Neural cell (in vitro differentiated cells): ENCODE results near the gene CYP3A4. TPM values are rescaled to one million over a fixed set of nuclear protein-coding genes. Genes with fewer than 3 reads are reported as not detected.
"Not testable (repeated sequence)": the region's sequence is repeated elsewhere in the genome, so short reads cannot be mapped to it uniquely, and the experiment has no call there.

Experiments
- H2AFZ ChIP-seq: fragments of 200-600, 300-800 bp; sonication (generic), shearing (Covaris generic); 2 replicates; pipeline ENCODE4 v1.6.0; 2014; ENCODE audit warnings: low read depth, mild to moderate bottlenecking, antibody characterized with exemption, low read length, moderate library complexity
- H3F3A ChIP-seq: fragments of 200-600 bp; shearing (Covaris generic); 2 replicates; pipeline ENCODE4 v1.6.1; 2016; ENCODE audit warnings: mild to moderate bottlenecking, moderate library complexity, mixed read lengths, antibody characterized with exemption, low read length; ENCODE audit not compliant: insufficient read depth, poor library complexity, severe bottlenecking
- H3K27ac ChIP-seq: fragments of 200-600, 300-800 bp; sonication (generic), shearing (Covaris generic); 2 replicates; pipeline ENCODE4 v1.5.1; 2014; ENCODE audit warnings: mild to moderate bottlenecking, low read length, moderate library complexity
- H3K27me3 ChIP-seq: fragments of 300-800, 200-600 bp; sonication (generic), shearing (Covaris generic); 2 replicates; pipeline ENCODE4 v1.6.0; 2014; ENCODE audit warnings: mild to moderate bottlenecking, low read depth, low read length, moderate library complexity; ENCODE audit not compliant: insufficient read depth
- H3K36me3 ChIP-seq: fragments of 300-800, 200-600 bp; sonication (generic), shearing (Covaris generic); 2 replicates; pipeline ENCODE4 v1.5.1; 2014; ENCODE audit warnings: mild to moderate bottlenecking, antibody characterized with exemption, low read length, moderate library complexity; ENCODE audit not compliant: insufficient read depth
- H3K4me2 ChIP-seq: fragments of 300-800, 200-600 bp; sonication (generic), shearing (Covaris generic); 2 replicates; pipeline ENCODE4 v1.6.0; 2014; ENCODE audit warnings: mild to moderate bottlenecking, low read length
- H3K4me3 ChIP-seq: fragments of 300-800, 200-600 bp; sonication (generic), shearing (Covaris generic); 2 replicates; pipeline ENCODE4 v1.5.1; 2014; ENCODE audit warnings: mild to moderate bottlenecking, low read length, moderate library complexity
- H3K79me2 ChIP-seq: fragments of 200-600 bp; shearing (Covaris generic); replicated peaks from 2 replicates; pipeline ENCODE4 v1.6.0; 2014; ENCODE audit warnings: mild to moderate bottlenecking, low read length, moderate library complexity; ENCODE audit not compliant: insufficient read depth
- H3K9ac ChIP-seq: fragments of 300-800, 200-600 bp; sonication (generic), shearing (Covaris generic); 2 replicates; pipeline ENCODE4 v1.6.1; 2016; ENCODE audit warnings: mild to moderate bottlenecking, low read length, mixed read lengths
- H3K9me2 ChIP-seq: fragments of 200-600 bp; shearing (Covaris generic); 2 replicates; pipeline ENCODE4 v1.6.1; 2016; ENCODE audit warnings: mild to moderate bottlenecking, low read length, mixed read lengths; ENCODE audit not compliant: insufficient read depth
- H3K9me3 ChIP-seq: fragments of 200-600, 300-800 bp; sonication (generic), shearing (Covaris generic); 2 replicates; pipeline ENCODE4 v1.6.1; 2016; ENCODE audit warnings: mild to moderate bottlenecking, mixed run types, low read length, moderate library complexity, mixed read lengths
- H4K20me1 ChIP-seq: fragments of 200-600 bp; shearing (Covaris generic); 2 replicates; pipeline ENCODE4 v1.6.1; 2016; ENCODE audit warnings: mild to moderate bottlenecking, mixed run types; ENCODE audit not compliant: insufficient read depth
- EP300 ChIP-seq: fragments of 450-650 bp; conservative IDR thresholded peaks from 2 replicates; pipeline ENCODE4 v1.6.1; 2014; ENCODE audit warnings: antibody characterized with exemption, mild to moderate bottlenecking, moderate library complexity; ENCODE audit not compliant: poor library complexity, severe bottlenecking
- EZH2 ChIP-seq: fragments of 200-600, 300-800 bp; shearing (Covaris generic), sonication (generic); IDR thresholded peaks from 2 replicates; pipeline ENCODE4 v1.6.1; 2014; ENCODE audit warnings: antibody characterized with exemption, low read length, borderline replicate concordance, mild to moderate bottlenecking; ENCODE audit not compliant: insufficient read depth, poor library complexity, severe bottlenecking
- MXI1 ChIP-seq: fragments of 450-650 bp; conservative IDR thresholded peaks from 2 replicates; pipeline ENCODE4 v1.6.1; 2014; ENCODE audit warnings: antibody characterized with exemption, mild to moderate bottlenecking; ENCODE audit not compliant: poor library complexity, severe bottlenecking
- POLR2AphosphoS5 ChIP-seq: IDR thresholded peaks from 2 replicates; pipeline ENCODE4 v1.6.1; 2012
- RAD21 ChIP-seq: fragments of 450-650 bp; conservative IDR thresholded peaks from 2 replicates; pipeline ENCODE4 v1.6.1; 2014; ENCODE audit warnings: antibody characterized with exemption, mild to moderate bottlenecking, moderate library complexity
- REST ChIP-seq: IDR thresholded peaks from 2 replicates; pipeline ENCODE4 v1.6.1; 2012; ENCODE audit warnings: borderline replicate concordance
- SMC3 ChIP-seq: fragments of 450-650 bp; conservative IDR thresholded peaks from 2 replicates; pipeline ENCODE4 v1.6.1; 2014; ENCODE audit warnings: antibody characterized with exemption, mild to moderate bottlenecking, moderate library complexity; ENCODE audit not compliant: poor library complexity
- TAF1 ChIP-seq: IDR thresholded peaks from 2 replicates; pipeline ENCODE4 v1.6.1; 2012; ENCODE audit warnings: low read depth
- polyA plus RNA-seq: library from polyadenylated mRNA; depleted of rRNA; stranded (reverse); fragments of >200 nt; gene quantifications from 2 replicates; pipeline ENCODE4 v1.2.3, GENCODE V29; 2014
- TF ChIP-seq, protein P1 (sequence below): fragments of 450-650 bp; IDR thresholded peaks from 2 replicates; pipeline ENCODE4 v1.5.1; 2014; ENCODE audit warnings: antibody characterized with exemption, mild to moderate bottlenecking, moderate library complexity; ENCODE audit not compliant: poor library complexity, severe bottlenecking

Gene CYP3A4
- polyA plus RNA-seq, 1 donor from 2014 or later, result not detected

DNA sequence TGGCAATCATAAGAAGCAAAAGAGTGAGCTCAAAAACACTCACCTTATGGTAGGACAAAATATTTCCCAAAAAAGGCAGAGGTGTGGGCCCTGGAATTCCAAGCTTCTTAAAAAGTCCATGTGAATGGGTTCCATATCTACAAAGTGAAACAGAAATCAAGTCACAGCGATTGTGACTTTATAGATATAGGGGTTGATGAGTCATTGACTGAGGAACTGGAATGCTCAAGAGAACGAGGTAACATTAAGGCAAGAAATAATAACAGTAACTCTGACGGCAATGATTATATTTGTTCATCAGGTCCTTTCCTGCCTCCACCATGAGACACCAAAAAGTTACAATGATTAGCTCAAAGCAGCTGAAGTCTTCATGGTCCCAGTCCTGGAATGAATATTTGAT lies 4.0 kb downstream of the CYP3A4 start:
- Histone ChIP-seq H3F3A (no peaks in the 10 kb centered on the region), H3K4me2 (no peak overlapping the region), H3K27ac (no peak overlapping the region), H3K4me3 (no peak overlapping the region), H3K9me2 (no peaks in the 10 kb centered on the region), H3K36me3 (no peaks in the 10 kb centered on the region), H3K27me3 (no peaks in the 10 kb centered on the region), H3K9me3 (no peaks in the 10 kb centered on the region), H4K20me1 (no peaks in the 10 kb centered on the region), H3K79me2 (no peaks in the 10 kb centered on the region), H2AFZ (no peak overlapping the region), H3K9ac (no peak overlapping the region)
- TF ChIP-seq MXI1 (no peak), RAD21 (no peak), SMC3 (no peak), EP300 (no peak), TAF1 (no peak), EZH2 (no peak), POLR2AphosphoS5 (no peak), REST (no peak)
- TF ChIP-seq, protein P1, sequence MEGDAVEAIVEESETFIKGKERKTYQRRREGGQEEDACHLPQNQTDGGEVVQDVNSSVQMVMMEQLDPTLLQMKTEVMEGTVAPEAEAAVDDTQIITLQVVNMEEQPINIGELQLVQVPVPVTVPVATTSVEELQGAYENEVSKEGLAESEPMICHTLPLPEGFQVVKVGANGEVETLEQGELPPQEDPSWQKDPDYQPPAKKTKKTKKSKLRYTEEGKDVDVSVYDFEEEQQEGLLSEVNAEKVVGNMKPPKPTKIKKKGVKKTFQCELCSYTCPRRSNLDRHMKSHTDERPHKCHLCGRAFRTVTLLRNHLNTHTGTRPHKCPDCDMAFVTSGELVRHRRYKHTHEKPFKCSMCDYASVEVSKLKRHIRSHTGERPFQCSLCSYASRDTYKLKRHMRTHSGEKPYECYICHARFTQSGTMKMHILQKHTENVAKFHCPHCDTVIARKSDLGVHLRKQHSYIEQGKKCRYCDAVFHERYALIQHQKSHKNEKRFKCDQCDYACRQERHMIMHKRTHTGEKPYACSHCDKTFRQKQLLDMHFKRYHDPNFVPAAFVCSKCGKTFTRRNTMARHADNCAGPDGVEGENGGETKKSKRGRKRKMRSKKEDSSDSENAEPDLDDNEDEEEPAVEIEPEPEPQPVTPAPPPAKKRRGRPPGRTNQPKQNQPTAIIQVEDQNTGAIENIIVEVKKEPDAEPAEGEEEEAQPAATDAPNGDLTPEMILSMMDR, result no peak

DNA sequence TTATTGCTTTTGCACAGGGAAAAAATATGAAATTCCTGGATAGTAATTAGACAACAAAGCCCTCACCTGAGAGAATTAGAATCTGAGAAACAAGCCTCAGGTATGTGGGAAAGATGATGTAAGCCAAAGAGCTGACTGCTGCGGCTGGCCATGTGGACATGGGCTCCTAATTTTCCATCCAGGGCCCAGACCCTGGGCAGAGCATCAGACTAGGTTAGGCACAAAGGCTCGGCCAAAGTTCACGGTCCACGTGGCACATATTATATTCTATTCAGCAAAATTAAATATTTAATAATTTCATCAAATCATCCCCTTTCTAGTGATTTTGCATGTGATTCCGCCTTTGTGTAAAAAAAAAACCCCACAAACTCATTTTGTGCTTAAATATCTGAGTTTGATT lies 5.1 kb downstream of the CYP3A4 start:
- no peak overlapping the region for H3K9ac ChIP-seq
- no peaks in the 10 kb centered on the region for H3F3A ChIP-seq
- H4K20me1 ChIP-seq, result no peaks in the 10 kb centered on the region
- no peaks in the 10 kb centered on the region for H3K9me3 ChIP-seq
- H2AFZ ChIP-seq, result no peak overlapping the region
- TF ChIP-seq SMC3, result no peak
- no peak for TF ChIP-seq REST
- TF ChIP-seq EZH2, result no peak
- no peak for TF ChIP-seq EP300
- no peak for TF ChIP-seq POLR2AphosphoS5
- TF ChIP-seq, protein P1, result no peak
- no peak for TF ChIP-seq RAD21
- no peak for TF ChIP-seq TAF1
- TF ChIP-seq MXI1, result no peak
- H3K9me2 ChIP-seq, result no peaks in the 10 kb centered on the region
- H3K79me2 ChIP-seq, result no peaks in the 10 kb centered on the region
- no peak overlapping the region for H3K27ac ChIP-seq
- no peaks in the 10 kb centered on the region for H3K27me3 ChIP-seq
- H3K36me3 ChIP-seq, result no peaks in the 10 kb centered on the region
- no peak overlapping the region for H3K4me2 ChIP-seq
- H3K4me3 ChIP-seq, result no peak overlapping the region

DNA sequence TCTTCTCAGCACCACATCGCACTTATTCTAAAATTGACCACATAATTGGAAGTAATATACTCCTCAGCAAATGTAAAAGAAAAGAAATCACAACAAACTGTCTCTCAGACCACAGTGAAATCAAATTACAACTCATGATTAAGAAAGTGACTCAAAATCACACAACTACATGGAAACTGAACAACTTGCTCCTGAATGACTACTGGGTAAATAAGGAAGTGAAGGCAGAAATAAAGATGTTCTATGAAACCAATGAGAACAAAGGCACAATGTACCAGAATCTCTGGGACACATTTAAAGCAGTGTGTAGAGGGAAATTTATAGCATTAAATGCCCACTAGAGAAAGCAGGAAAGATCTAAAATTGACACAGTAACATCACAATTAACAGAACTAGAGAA lies 10.6 kb downstream of the CYP3A4 start:
- H3K27me3 ChIP-seq, H3K79me2 ChIP-seq, H3K9me2 ChIP-seq, H3F3A ChIP-seq, H3K27ac ChIP-seq, H3K4me3 ChIP-seq, H3K9ac ChIP-seq, H3K9me3 ChIP-seq, H4K20me1 ChIP-seq, H3K4me2 ChIP-seq, H3K36me3 ChIP-seq, H2AFZ ChIP-seq: not testable (repeated sequence)
